Suprapubic skin (tissue), 4 donors: ENCODE measurements around the gene LRMDA. TPM values are rescaled to one million over a fixed set of nuclear protein-coding genes. Genes with fewer than 3 reads are reported as not detected.

Source experiments
- DNase-seq, 2 donors: peaks; one replicate each; pipeline ENCODE4 v3.0.0-alpha.2; 2019; ENCODE audit warnings: low spot score in 2 of 2
- H3K27ac ChIP-seq: fragments of 200-600 bp; sonication (generic); one replicate; pipeline ENCODE4 v1.5.1; 2019
- H3K27me3 ChIP-seq: fragments of 200-600 bp; sonication (generic); one replicate; pipeline ENCODE4 v1.5.1; 2019
- H3K36me3 ChIP-seq: fragments of 200-600 bp; sonication (generic); one replicate; pipeline ENCODE4 v1.5.1; 2019
- H3K4me1 ChIP-seq: fragments of 200-600 bp; sonication (generic); one replicate; pipeline ENCODE4 v1.5.1; 2019
- H3K4me3 ChIP-seq: fragments of 200-600 bp; sonication (generic); one replicate; pipeline ENCODE4 v1.5.1; 2019; ENCODE audit warnings: mild to moderate bottlenecking
- H3K9me3 ChIP-seq: fragments of 200-600 bp; sonication (generic); one replicate; pipeline ENCODE4 v1.5.1; 2019
- EP300 ChIP-seq: sonication (generic); formaldehyde crosslinking; IDR thresholded peaks from one replicate; pipeline ENCODE4 v1.6.1; 2017; ENCODE audit warnings: antibody characterized with exemption
- POLR2A ChIP-seq, 2 donors: fragments of 450-650 bp; IDR thresholded peaks; one replicate each; pipeline ENCODE4 v1.6.1; 2017; ENCODE audit warnings: antibody characterized with exemption in 2 of 2, mild to moderate bottlenecking in 2 of 2, moderate library complexity in 2 of 2
- POLR2AphosphoS5 ChIP-seq, 3 donors: sonication (generic); formaldehyde crosslinking; IDR thresholded peaks; one replicate each; pipeline ENCODE4 v1.6.1; 2017; ENCODE audit warnings: antibody characterized with exemption in 3 of 3
- WGBS: methylation state at CpG from one replicate; pipeline ENCODE4 v1.1.5; 2018; 5-methylcytosine and 5-hydroxymethylcytosine counted together
- total RNA-seq, 4 donors: library from RNA; depleted of rRNA; stranded (reverse); fragments of >200 nt; gene quantifications; one replicate each; pipeline ENCODE4 v1.1.0, GENCODE V29; 2016
- TF ChIP-seq, protein P1 (sequence below), 2 donors: fragments of 200-600 bp in 1 of 2; fragments of 450-650 bp in 1 of 2; sonication (generic) in 1 of 2; IDR thresholded peaks; one replicate each; pipeline ENCODE4 v1.5.1; 2016 to 2019; ENCODE audit warnings: antibody characterized with exemption in 2 of 2, mild to moderate bottlenecking in 1 of 2, moderate library complexity in 1 of 2

Gene LRMDA
- total RNA-seq, 4 donors from 2014 or later, result 0.10 to 2.9 (median 1.9) TPM; not detected in 1

GRCh38 chr10:76161301-76161582 is 729.8 kb downstream of the LRMDA start:
- 49% methylated on average over 7 of the region's 7 CpGs for WGBS
- H3K4me3 ChIP-seq, result no peak overlapping the region
- no peaks in the 10 kb centered on the region for H3K4me1 ChIP-seq
- no peak for TF ChIP-seq POLR2AphosphoS5 (IDR thresholded peaks at IDR 0.05)
- H3K9me3 ChIP-seq, result no peaks in the 10 kb centered on the region
- H3K27ac ChIP-seq, result no peak overlapping the region
- H3K27me3 ChIP-seq, result no peaks in the 10 kb centered on the region
- no peak for DNase-seq
- H3K36me3 ChIP-seq, result no peaks in the 10 kb centered on the region

GRCh38 chr10:76168437-76168836 is 737.0 kb downstream of the LRMDA start:
- TF ChIP-seq, protein P1, sequence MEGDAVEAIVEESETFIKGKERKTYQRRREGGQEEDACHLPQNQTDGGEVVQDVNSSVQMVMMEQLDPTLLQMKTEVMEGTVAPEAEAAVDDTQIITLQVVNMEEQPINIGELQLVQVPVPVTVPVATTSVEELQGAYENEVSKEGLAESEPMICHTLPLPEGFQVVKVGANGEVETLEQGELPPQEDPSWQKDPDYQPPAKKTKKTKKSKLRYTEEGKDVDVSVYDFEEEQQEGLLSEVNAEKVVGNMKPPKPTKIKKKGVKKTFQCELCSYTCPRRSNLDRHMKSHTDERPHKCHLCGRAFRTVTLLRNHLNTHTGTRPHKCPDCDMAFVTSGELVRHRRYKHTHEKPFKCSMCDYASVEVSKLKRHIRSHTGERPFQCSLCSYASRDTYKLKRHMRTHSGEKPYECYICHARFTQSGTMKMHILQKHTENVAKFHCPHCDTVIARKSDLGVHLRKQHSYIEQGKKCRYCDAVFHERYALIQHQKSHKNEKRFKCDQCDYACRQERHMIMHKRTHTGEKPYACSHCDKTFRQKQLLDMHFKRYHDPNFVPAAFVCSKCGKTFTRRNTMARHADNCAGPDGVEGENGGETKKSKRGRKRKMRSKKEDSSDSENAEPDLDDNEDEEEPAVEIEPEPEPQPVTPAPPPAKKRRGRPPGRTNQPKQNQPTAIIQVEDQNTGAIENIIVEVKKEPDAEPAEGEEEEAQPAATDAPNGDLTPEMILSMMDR (IDR thresholded peaks at IDR 0.05), result no peak
- TF ChIP-seq POLR2A (IDR thresholded peaks at IDR 0.05) (no peak), EP300 (no peak), POLR2AphosphoS5 (IDR thresholded peaks at IDR 0.05) (no peak)
- no peaks in the 10 kb centered on the region for H3K27me3 ChIP-seq
- no peak overlapping the region for H3K27ac ChIP-seq
- H3K9me3 ChIP-seq, result no peaks in the 10 kb centered on the region
- no peaks in the 10 kb centered on the region for H3K4me1 ChIP-seq
- H3K36me3 ChIP-seq, result no peaks in the 10 kb centered on the region
- no peak overlapping the region for H3K4me3 ChIP-seq
- DNase-seq, result no peak
- 97% methylated on average over 1 of the region's 1 CpG for WGBS

- H3K9me3 ChIP-seq, result no peaks in the 10 kb centered on the region
- no peaks in the 10 kb centered on the region for H3K4me1 ChIP-seq
- WGBS, result 90% methylated on average over 2 of the region's 2 CpGs
- H3K36me3 ChIP-seq, result no peaks in the 10 kb centered on the region
- no peaks in the 10 kb centered on the region for H3K27me3 ChIP-seq
- H3K4me3 ChIP-seq, result no peak overlapping the region
- TF ChIP-seq POLR2AphosphoS5 (IDR thresholded peaks at IDR 0.05) (no peak), POLR2A (IDR thresholded peaks at IDR 0.05) (no peak)
- TF ChIP-seq, protein P1 (IDR thresholded peaks at IDR 0.05), result no peak
- no peak overlapping the region for H3K27ac ChIP-seq
- no peak for DNase-seq
Measured at GRCh38 chr10:76169246-76169645, 737.8 kb downstream of the LRMDA start.

- DNase-seq, result no peak
- H3K27ac ChIP-seq, result no peak overlapping the region
- H3K27me3 ChIP-seq, result no peaks in the 10 kb centered on the region
- 88% methylated on average over 2 of the region's 2 CpGs for WGBS
- H3K9me3 ChIP-seq, result no peaks in the 10 kb centered on the region
- no peaks in the 10 kb centered on the region for H3K36me3 ChIP-seq
- no peak for TF ChIP-seq POLR2AphosphoS5 (IDR thresholded peaks at IDR 0.05)
- TF ChIP-seq, protein P1 (IDR thresholded peaks at IDR 0.05), result no peak
- TF ChIP-seq POLR2A (IDR thresholded peaks at IDR 0.05), result no peak
- TF ChIP-seq EP300, result no peak
- no peak overlapping the region for H3K4me3 ChIP-seq
- no peaks in the 10 kb centered on the region for H3K4me1 ChIP-seq
Measured at GRCh38 chr10:76172020-76172419, 740.6 kb downstream of the LRMDA start.

DNA sequence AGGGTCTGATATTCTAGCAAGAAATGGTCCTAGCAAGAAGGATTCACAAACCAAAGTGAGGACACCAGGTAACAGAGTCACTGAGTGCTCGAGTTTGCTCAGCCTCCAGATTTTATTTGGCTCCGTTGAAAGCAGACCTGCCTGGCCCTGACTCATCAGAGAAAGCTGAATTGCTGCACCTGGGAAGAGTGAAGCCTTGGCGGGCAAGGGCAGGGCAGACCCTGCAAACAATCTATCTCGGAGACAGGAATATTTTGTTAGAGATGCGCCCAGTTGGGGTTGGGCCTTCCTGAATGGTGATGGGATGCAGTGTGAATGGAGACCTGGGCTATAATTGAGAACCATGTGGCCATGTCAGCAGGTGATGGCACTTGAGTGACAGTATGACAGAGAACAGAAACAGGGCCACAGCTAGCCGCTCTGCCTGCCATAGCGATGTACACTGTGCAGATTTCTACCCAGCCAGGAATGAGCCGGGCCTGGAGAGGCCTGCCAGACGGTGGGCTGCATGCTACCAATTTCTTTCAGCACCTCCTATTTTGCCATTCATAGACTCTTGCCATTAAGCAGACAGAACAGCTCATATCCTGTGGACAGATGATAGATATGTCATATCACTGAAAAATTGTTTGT is 744.2 kb downstream of the LRMDA start:
- no peaks in the 10 kb centered on the region for H3K9me3 ChIP-seq
- no peaks in the 10 kb centered on the region for H3K27me3 ChIP-seq
- no peak for TF ChIP-seq EP300
- no peak for TF ChIP-seq POLR2A (IDR thresholded peaks at IDR 0.05)
- no peak for TF ChIP-seq POLR2AphosphoS5 (IDR thresholded peaks at IDR 0.05)
- TF ChIP-seq, protein P1 (IDR thresholded peaks at IDR 0.05), result no peak
- no peaks in the 10 kb centered on the region for H3K36me3 ChIP-seq
- no peak overlapping the region for H3K4me3 ChIP-seq
- DNase-seq, result no peak
- WGBS, result 92% methylated on average over 8 of the region's 9 CpGs
- H3K4me1 ChIP-seq, result no peaks in the 10 kb centered on the region
- H3K27ac ChIP-seq, result no peak overlapping the region

DNA sequence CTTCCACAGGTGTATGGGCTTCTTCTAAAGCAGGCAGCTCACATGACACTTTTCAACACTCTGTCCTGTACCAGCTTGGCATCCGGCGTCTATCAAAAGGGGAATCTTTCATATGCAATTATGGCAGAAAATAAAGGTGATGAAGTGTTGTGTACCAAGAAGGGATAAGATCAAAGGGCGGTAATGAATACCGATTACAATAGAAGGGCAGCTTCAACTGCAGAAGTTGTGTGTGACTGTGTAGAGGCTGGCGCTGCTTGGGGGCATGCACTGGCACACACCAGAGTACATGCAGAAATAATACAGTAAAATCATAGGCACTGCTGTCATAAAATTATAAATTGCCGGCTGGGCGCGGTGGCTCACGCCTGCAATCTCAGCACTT is 744.7 kb downstream of the LRMDA start:
- H3K36me3 ChIP-seq, result no peaks in the 10 kb centered on the region
- no peak overlapping the region for H3K4me3 ChIP-seq
- H3K27ac ChIP-seq, result no peak overlapping the region
- H3K4me1 ChIP-seq, result no peaks in the 10 kb centered on the region
- TF ChIP-seq EP300, result no peak
- TF ChIP-seq, protein P1 (IDR thresholded peaks at IDR 0.05), result no peak
- no peak for TF ChIP-seq POLR2A (IDR thresholded peaks at IDR 0.05)
- no peak for TF ChIP-seq POLR2AphosphoS5 (IDR thresholded peaks at IDR 0.05)
- no peak for DNase-seq
- H3K27me3 ChIP-seq, result no peaks in the 10 kb centered on the region
- 98% methylated on average over 9 of the region's 9 CpGs for WGBS
- H3K9me3 ChIP-seq, result no peaks in the 10 kb centered on the region
